Cardiac ventricle fibroblast (primary cell): Measurements from ENCODE around the gene TNFSF13B. TPM values are rescaled to one million over a fixed set of nuclear protein-coding genes. Genes with fewer than 3 reads are reported as not detected.

Experiments
- total RNA-seq: library from RNA; depleted of rRNA; stranded (reverse); fragments of >200 nt; gene quantifications from 2 replicates; pipeline ENCODE4 v1.2.3, GENCODE V29; 2015

The TNFSF13B gene
- total RNA-seq = 1.7 and 2.7 TPM in 2 replicates

GRCh38 chr13:108269601-108270328 lies at the start of gene TNFSF13B:
Gene TNFSF13B, plus strand, starts transcription at chr13:108269718. Its CDS starts 178 bp downstream, at chr13:108269896.

Other genes starting within 250 kb of the TNFSF13B start
- gene LIG4, start 54.2 kb upstream of the TNFSF13B start, total RNA-seq = 3.7 and 5.3 TPM in 2 replicates
- 5.7 and 5.8 TPM in 2 replicates for gene ABHD13, start 51.3 kb upstream of the TNFSF13B start, total RNA-seq